Keratinocyte (primary cell): ENCODE results near the gene NPM3. TPM values are rescaled to one million over a fixed set of nuclear protein-coding genes. Genes with fewer than 3 reads are reported as not detected.

Experiments
- DNase-seq: peaks from one replicate; pipeline ENCODE4 v3.0.0-alpha.2; 2011; ENCODE audit warnings: low read depth, missing footprints, low spot score
- FAIRE-seq: peaks from 2 replicates; lab custom pipeline; 2011; peaks lifted over from hg19 to GRCh38; lab: Jason Lieb, UNC
- H2AFZ ChIP-seq: 2 replicates; pipeline ENCODE4 v1.6.0; 2012; ENCODE audit warnings: low read length, control low read depth, inconsistent platforms; ENCODE audit not compliant: control insufficient read depth
- H3K27ac ChIP-seq: 2 replicates; pipeline ENCODE4 v1.5.1; 2011; ENCODE audit warnings: low read length; ENCODE audit not compliant: control insufficient read depth, insufficient read depth
- H3K27me3 ChIP-seq: 3 replicates; pipeline ENCODE4 v1.6.0; 2011; ENCODE audit warnings: low read length; ENCODE audit not compliant: control insufficient read depth, insufficient read depth; ENCODE audit errors: extremely low read depth
- H3K36me3 ChIP-seq, 2 experiments: 2 replicates in 1 of 2; 3 replicates in 1 of 2; pipeline ENCODE4 v1.5.1; 2011; ENCODE audit warnings: low read length in 2 of 2, mild to moderate bottlenecking in 1 of 2; ENCODE audit not compliant: control insufficient read depth in 2 of 2, insufficient read depth in 2 of 2; ENCODE audit errors: extremely low read depth in 1 of 2
- H3K4me1 ChIP-seq: 3 replicates; pipeline ENCODE4 v1.5.1; 2011; ENCODE audit warnings: low read length; ENCODE audit not compliant: control insufficient read depth, insufficient read depth; ENCODE audit errors: extremely low read depth
- H3K4me2 ChIP-seq: 3 replicates; pipeline ENCODE4 v1.6.0; 2011; ENCODE audit warnings: low read depth, low read length; ENCODE audit not compliant: control insufficient read depth, insufficient read depth; ENCODE audit errors: extremely low read depth
- H3K4me3 ChIP-seq, 3 experiments: fragments of 200-600 bp in 1 of 3; sonication (generic) in 1 of 3; 2 replicates in 2 of 3; 3 replicates in 1 of 3; pipeline ENCODE4 v1.5.1; 2011 to 2016; ENCODE audit warnings: low read length in 3 of 3, mild to moderate bottlenecking in 3 of 3, control low read depth in 2 of 3, inconsistent platforms in 1 of 3, low read depth in 1 of 3, mixed read lengths in 1 of 3, mixed run types in 1 of 3, moderate library complexity in 1 of 3; ENCODE audit not compliant: control insufficient read depth in 2 of 3, insufficient read depth in 2 of 3; ENCODE audit errors: extremely low read depth in 1 of 3
- H3K79me2 ChIP-seq: 2 replicates; pipeline ENCODE4 v1.6.0; 2012; ENCODE audit warnings: low read length; ENCODE audit not compliant: control insufficient read depth, insufficient read depth
- H3K9ac ChIP-seq: 3 replicates; pipeline ENCODE4 v1.6.0; 2011; ENCODE audit warnings: low read length; ENCODE audit not compliant: control insufficient read depth, insufficient read depth; ENCODE audit errors: extremely low read depth
- H3K9me1 ChIP-seq: 3 replicates; pipeline ENCODE4 v1.6.0; 2011; ENCODE audit warnings: low read length; ENCODE audit not compliant: control insufficient read depth, insufficient read depth; ENCODE audit errors: extremely low read depth
- H3K9me3 ChIP-seq: 2 replicates; pipeline ENCODE4 v1.5.1; 2012; ENCODE audit warnings: low read depth, low read length; ENCODE audit not compliant: control insufficient read depth
- H4K20me1 ChIP-seq: 3 replicates; pipeline ENCODE4 v1.6.0; 2011; ENCODE audit warnings: low read length; ENCODE audit not compliant: control insufficient read depth, insufficient read depth; ENCODE audit errors: extremely low read depth
- EZH2 ChIP-seq: IDR thresholded peaks from one replicate; pipeline ENCODE4 v1.6.1; 2012; ENCODE audit warnings: inconsistent platforms, mild to moderate bottlenecking, low read length, moderate library complexity
- dilution Hi-C: fragments of 300-500 bp; cut with MboI; formaldehyde crosslinking; loops from one replicate; pipeline ENCODE4 v1.7.0; 2020; ENCODE audit warnings: low sequenced_read_pairs; ENCODE audit not compliant: extremely low pct_ligation_motif_present
- polyA plus RNA-seq, 5 experiments: library from polyadenylated mRNA; depleted of rRNA in 3 of 5; stranded (reverse) in 3 of 5; stranded (forward) in 1 of 5; unstranded in 1 of 5; fragments of >200 nt; gene quantifications; 1 replicate in 1 of 5; 2 replicates in 3 of 5; 3 replicates in 1 of 5; pipeline versions ENCODE4 v1.2.1 to v1.2.3, GENCODE V29; 2011 to 2012; ENCODE audit warnings: missing spikeins in 2 of 5, low read depth in 1 of 5, low replicate concordance in 1 of 5
- TF ChIP-seq, protein P1 (sequence below), 3 experiments: IDR thresholded peaks in 1 of 3; conservative IDR thresholded peaks in 1 of 3; optimal IDR thresholded peaks in 1 of 3; 2 replicates in 2 of 3; 3 replicates in 1 of 3; pipeline versions ENCODE3 to v1.5.1; 2011; ENCODE audit warnings: low read length in 3 of 3, mild to moderate bottlenecking in 3 of 3, moderate library complexity in 2 of 3, control low read depth in 1 of 3, inconsistent platforms in 1 of 3; ENCODE audit not compliant: insufficient read depth in 2 of 3; ENCODE audit errors: extremely low read depth in 1 of 3

Gene NPM3
- polyA plus RNA-seq, 1 donor (not counting 4 experiments of a cell fraction or from before 2014, with no cell fraction given) = 77.2 TPM

DNA sequence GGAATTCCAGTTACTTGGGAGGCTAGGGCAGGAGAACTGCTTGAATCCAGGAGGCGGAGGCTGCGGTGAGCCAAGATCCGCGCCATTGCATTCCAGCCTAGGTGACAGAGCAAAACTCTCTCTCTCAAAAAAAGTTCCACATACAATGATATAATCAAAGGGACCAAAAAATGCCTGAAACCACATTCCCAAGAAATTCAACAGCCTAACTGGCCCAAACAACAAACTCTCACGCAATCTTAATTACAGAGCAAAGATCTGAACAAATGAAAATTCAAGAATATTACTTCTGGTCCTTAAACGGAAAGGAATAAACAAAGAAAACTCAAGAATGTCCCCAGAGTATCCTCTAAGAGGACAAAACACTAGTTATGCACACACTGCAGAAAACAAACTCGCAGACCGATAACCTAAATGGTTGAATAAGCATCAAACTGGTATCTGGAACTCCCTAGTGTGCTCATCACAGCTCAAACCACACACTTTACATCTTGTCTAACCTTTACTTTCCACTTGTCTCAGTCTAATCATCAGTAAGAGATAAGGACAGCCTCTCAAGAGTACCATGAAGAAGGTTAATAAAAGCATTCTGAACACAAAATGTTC lies 31.3 kb upstream of the NPM3 start:
- Histone ChIP-seq H3K79me2 (peaks cover 81% of the 10 kb centered on the region), H3K4me2 (peak overlapping the region; percentile 88), H3K4me3 (peak overlapping the region; percentile 83 to 92 (median 90)), H2AFZ (no peak overlapping the region), H3K9ac (peak overlapping the region; percentile 16), H3K4me1 (peaks cover 22% of the 10 kb centered on the region), H3K27me3 (no peaks in the 10 kb centered on the region), H3K9me3 (no peaks in the 10 kb centered on the region), H4K20me1 (peaks cover 26% of the 10 kb centered on the region), H3K9me1 (peaks cover 2% of the 10 kb centered on the region), H3K27ac (no peak overlapping the region), H3K36me3 (peaks cover 11 to 12% of the 10 kb centered on the region in 2 experiments)
- dilution Hi-C loops = no loop called here
- DNase-seq (no peak), FAIRE-seq (no peak)
- TF ChIP-seq EZH2 = no peak
- TF ChIP-seq, protein P1, sequence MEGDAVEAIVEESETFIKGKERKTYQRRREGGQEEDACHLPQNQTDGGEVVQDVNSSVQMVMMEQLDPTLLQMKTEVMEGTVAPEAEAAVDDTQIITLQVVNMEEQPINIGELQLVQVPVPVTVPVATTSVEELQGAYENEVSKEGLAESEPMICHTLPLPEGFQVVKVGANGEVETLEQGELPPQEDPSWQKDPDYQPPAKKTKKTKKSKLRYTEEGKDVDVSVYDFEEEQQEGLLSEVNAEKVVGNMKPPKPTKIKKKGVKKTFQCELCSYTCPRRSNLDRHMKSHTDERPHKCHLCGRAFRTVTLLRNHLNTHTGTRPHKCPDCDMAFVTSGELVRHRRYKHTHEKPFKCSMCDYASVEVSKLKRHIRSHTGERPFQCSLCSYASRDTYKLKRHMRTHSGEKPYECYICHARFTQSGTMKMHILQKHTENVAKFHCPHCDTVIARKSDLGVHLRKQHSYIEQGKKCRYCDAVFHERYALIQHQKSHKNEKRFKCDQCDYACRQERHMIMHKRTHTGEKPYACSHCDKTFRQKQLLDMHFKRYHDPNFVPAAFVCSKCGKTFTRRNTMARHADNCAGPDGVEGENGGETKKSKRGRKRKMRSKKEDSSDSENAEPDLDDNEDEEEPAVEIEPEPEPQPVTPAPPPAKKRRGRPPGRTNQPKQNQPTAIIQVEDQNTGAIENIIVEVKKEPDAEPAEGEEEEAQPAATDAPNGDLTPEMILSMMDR (optimal IDR thresholded peaks at IDR 0.05 in 1 of 3, IDR thresholded peaks at IDR 0.05 in 1 of 3, conservative IDR thresholded peaks at IDR 0.05 in 1 of 3; ENCODE audit: extremely low read depth in 1 of 3, insufficient read depth in 2 of 3, low read length in 3 of 3) = no peak

DNA sequence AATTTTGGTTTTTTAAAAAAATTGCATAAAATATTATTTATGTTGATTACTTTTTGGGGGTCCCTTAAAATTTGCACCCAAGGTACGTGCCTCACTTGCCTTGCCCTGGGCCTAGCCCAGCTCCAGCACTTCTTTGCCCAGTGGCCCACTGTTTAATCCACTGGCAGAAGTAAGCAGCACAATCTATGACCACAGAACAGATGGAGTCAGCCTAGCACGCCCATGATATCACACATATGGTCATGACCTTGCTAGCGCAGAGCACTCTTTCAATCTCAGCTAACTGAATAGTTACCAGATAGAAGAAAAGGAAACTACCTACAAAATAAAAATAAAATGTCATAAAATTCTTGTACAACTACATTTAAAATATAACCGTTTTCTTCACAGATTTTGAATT lies 29.4 kb upstream of the NPM3 start:
- H3K9me3 ChIP-seq = no peaks in the 10 kb centered on the region
- TF ChIP-seq, protein P1 (optimal IDR thresholded peaks at IDR 0.05 in 1 of 3, IDR thresholded peaks at IDR 0.05 in 1 of 3, conservative IDR thresholded peaks at IDR 0.05 in 1 of 3; ENCODE audit: extremely low read depth in 1 of 3, insufficient read depth in 2 of 3, low read length in 3 of 3) = no peak
- no peak for TF ChIP-seq EZH2
- dilution Hi-C loops = no loop called here
- no peak overlapping the region for H3K4me3 ChIP-seq
- H3K79me2 ChIP-seq = peaks cover 84% of the 10 kb centered on the region
- H3K27ac ChIP-seq = no peak overlapping the region
- H2AFZ ChIP-seq = no peak overlapping the region
- peaks cover 26% of the 10 kb centered on the region for H4K20me1 ChIP-seq
- no peak for DNase-seq
- no peak overlapping the region for H3K9ac ChIP-seq
- peaks cover 12 to 16% of the 10 kb centered on the region in 2 experiments for H3K36me3 ChIP-seq
- H3K27me3 ChIP-seq = no peaks in the 10 kb centered on the region
- H3K4me1 ChIP-seq = peaks cover 14% of the 10 kb centered on the region
- FAIRE-seq = no peak
- peaks cover 2% of the 10 kb centered on the region for H3K9me1 ChIP-seq
- no peak overlapping the region for H3K4me2 ChIP-seq
